IgD-negative memory B cell (primary cell): ENCODE results near the gene SLX4. TPM values are rescaled to one million over a fixed set of nuclear protein-coding genes. Genes with fewer than 3 reads are reported as not detected.

Source experiments
- H3K27ac Mint-ChIP-seq, 3 donors: one replicate each; pipeline ENCODE4 v1.8.0; 2020 to 2022; ENCODE audit warnings: mild to moderate bottlenecking in 3 of 3, mixed read lengths in 3 of 3, moderate library complexity in 1 of 3
- H3K27me3 Mint-ChIP-seq: one replicate; pipeline ENCODE4 v1.8.0; 2021; ENCODE audit warnings: mixed read lengths
- H3K36me3 Mint-ChIP-seq: one replicate; pipeline ENCODE4 v1.8.0; 2020; ENCODE audit warnings: mild to moderate bottlenecking, mixed read lengths
- H3K4me1 Mint-ChIP-seq, 3 donors: one replicate each; pipeline ENCODE4 v1.8.0; 2020 to 2022; ENCODE audit warnings: mixed read lengths in 3 of 3, mild to moderate bottlenecking in 1 of 3
- H3K4me3 Mint-ChIP-seq, 4 donors: one replicate each; pipeline ENCODE4 v1.8.0; 2020 to 2022; ENCODE audit warnings: mild to moderate bottlenecking in 4 of 4, mixed read lengths in 4 of 4, moderate library complexity in 3 of 4
- H3K9me3 Mint-ChIP-seq, 3 donors: one replicate each; pipeline ENCODE4 v1.8.0; 2020 to 2021; ENCODE audit warnings: mixed read lengths in 3 of 3, mild to moderate bottlenecking in 1 of 3
- polyA plus RNA-seq: library from polyadenylated mRNA; unstranded; fragments of 300-500 nt; fragmentation: Illumina TruSeq; gene quantifications from one replicate; pipeline ENCODE4 v1.2.3, GENCODE V29; 2021

The SLX4 gene
- polyA plus RNA-seq, 1 donor from 2014 or later = 1.4 TPM

DNA sequence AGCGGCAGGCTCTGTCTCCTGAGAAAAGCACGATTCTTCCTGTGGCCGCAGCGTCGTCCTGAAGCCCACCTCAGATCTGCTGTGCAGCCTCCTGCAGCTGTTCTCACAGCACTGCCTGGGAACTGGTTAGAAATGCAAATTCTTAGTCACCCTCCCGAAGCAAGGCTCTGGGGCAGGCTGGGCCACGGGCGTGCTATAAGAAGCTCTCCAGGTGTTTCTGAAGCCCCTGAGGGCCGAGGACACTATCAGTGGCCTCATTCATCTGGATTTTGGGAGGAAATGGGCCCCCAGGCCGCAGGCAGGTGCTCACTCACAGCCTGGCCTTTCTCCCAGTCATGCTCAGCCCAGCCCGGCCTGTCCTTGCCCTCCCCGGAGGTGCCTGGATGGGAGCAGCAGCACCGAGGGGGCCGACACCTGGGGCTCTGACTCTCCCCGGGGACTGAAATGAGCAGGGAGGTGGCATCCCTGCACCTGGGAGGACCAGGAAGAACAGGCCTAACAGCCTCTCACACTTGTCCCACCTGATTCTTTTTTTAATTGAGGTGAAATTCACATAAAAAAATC lies 23.8 kb downstream of the SLX4 start:
- peaks cover 17 to 19% (median 19%) of the 10 kb centered on the region in 3 donors for H3K4me1 Mint-ChIP-seq

DNA sequence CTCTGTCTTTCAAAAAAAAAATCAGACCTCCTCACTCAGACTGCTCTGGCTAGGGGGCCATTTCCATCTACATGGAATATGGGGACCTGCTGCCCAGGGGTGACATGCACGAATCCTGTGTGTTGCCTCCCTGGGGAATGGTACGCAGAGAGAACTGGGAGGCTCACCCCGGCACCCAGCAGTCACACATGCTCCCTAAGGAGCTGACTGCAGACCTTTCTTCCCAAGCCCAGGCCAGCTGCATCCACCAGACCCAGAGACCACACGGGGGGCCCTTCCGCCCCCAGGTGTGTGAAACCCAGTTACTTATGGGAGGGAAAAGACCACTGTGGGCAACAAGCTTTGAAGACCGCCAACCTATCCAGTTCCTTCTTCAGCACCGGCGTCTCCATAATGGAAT lies 27.0 kb downstream of the SLX4 start:
- H3K4me1 Mint-ChIP-seq = peaks cover 30 to 31% (median 30%) of the 10 kb centered on the region in 3 donors
- H3K27me3 Mint-ChIP-seq = no peaks in the 10 kb centered on the region
- peaks cover 2% of the 10 kb centered on the region for H3K36me3 Mint-ChIP-seq
- H3K4me3 Mint-ChIP-seq = no peak overlapping the region
- no peak overlapping the region for H3K27ac Mint-ChIP-seq
- no peaks in the 10 kb centered on the region for H3K9me3 Mint-ChIP-seq

More for the DNA sequence above, 23.8 kb downstream of the SLX4 start:
- Mint-ChIP-seq H3K27ac (peak overlapping the region; percentile 22 to 83 (median 62)), H3K27me3 (no peaks in the 10 kb centered on the region), H3K4me3 (peak overlapping the region in 2 of 4 donors; percentile 79 to 90), H3K36me3 (peaks cover 2% of the 10 kb centered on the region), H3K9me3 (no peaks in the 10 kb centered on the region)

DNA sequence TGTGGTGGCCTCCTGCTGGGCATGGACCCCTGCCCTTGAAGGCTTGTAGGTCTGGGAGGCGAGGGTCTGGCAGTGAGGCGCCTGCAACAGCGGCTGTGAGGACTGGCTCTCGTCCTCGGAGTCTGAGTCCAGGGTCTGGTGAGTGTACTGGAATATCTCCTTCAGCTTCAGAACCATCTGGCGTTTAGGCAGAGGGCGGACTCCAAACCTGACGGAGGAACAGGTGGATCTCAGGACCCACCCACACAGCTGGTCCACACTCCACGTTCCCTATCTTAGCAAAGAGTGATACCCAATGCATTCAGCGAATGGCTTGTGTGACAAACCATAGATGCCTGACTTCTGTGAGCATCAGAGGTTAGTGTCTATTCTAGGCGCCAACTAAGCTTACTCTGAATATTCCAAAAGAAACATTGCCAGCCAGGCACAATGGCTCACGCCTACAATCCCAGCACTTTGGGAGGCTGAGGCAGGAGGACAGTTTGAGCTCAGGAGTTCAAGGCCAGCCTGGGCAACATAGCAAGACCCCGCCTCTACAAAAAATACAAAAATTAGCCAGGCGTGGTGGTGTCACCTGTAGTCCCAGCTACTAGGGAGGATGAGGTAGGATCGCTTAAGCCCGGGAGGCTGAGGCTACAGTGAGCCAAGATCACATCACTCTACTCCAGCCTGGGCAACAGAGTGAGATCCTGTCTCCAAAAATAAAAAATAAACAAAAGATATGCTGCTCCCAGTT lies 27.9 kb downstream of the SLX4 start:
- peak overlapping the region in 1 of 3 donors; percentile 39 for H3K27ac Mint-ChIP-seq
- H3K36me3 Mint-ChIP-seq = peaks cover 2% of the 10 kb centered on the region
- no peaks in the 10 kb centered on the region for H3K9me3 Mint-ChIP-seq
- peaks cover 33 to 34% (median 34%) of the 10 kb centered on the region in 3 donors for H3K4me1 Mint-ChIP-seq
- H3K27me3 Mint-ChIP-seq = no peaks in the 10 kb centered on the region
- no peak overlapping the region for H3K4me3 Mint-ChIP-seq

DNA sequence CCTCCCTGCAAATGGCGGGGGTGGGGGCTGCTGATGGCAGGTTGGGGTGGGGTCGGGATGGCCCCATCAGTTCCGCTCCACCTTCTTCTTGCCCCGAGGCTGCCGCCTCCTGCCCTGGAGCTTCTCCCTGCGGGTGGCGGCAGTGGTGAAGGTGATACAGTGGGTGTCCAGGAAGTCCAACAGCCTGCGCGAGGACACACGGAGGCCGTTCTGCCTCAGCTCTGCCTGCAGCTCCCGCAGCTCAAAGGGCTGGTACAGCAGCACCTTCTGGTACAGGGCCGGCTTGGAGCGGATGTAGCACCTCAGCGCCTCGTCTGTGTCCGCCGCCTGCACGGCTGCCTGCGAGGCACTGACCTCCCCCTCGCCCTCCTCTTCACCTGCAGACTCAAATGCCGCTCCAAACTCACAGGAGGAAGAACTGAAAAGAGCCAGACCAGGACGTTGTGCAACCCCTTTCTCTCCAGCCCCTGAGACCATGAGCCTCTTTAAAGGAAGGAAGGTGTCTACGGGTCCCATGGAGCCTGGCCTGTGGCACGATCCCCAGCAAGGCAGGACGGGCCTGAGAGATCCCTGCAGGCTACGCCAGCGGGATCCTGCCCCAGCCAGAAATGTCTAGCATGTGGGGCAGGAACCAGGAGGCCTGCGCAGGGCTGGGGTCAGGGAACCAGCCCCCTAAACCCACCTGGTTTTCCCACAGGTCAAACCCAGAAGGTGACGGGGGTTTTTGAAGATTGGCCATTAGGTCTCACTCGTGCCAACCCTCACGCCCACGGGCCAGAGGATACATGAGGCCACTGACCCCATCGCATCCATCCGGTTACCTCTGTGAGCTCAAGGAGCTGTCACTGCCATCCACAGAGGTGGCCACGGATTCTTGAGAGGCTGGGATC lies 28.9 kb downstream of the SLX4 start:
- H3K4me3 Mint-ChIP-seq = no peak overlapping the region
- H3K4me1 Mint-ChIP-seq = peaks cover 31 to 33% (median 33%) of the 10 kb centered on the region in 3 donors
- H3K36me3 Mint-ChIP-seq = peaks cover 2% of the 10 kb centered on the region
- H3K27me3 Mint-ChIP-seq = no peaks in the 10 kb centered on the region
- H3K9me3 Mint-ChIP-seq = no peaks in the 10 kb centered on the region
- H3K27ac Mint-ChIP-seq = no peak overlapping the region

DNA sequence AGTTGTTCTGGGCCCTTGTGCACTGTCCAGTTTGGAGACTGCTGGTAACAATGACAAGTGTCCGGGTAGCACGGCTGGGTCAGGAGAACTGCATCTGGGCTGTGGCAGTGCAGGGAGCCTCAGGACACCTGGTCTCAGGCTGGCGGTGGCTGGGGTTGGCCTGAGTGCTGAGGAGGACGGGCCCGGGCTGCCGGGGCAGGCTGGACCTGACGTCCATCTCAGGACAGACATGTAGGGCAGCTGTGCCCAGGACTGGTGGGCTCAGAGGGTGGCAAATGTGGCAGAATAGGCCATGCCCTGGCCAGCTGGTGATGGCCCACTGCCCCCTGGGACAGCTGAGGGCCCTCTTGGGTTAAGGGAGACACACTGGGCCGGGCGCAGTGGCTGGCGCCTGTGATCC lies 30.0 kb downstream of the SLX4 start:
- Mint-ChIP-seq H3K27ac (peak overlapping the region in 1 of 3 donors; percentile 93), H3K9me3 (no peaks in the 10 kb centered on the region), H3K27me3 (no peaks in the 10 kb centered on the region), H3K36me3 (peaks cover 2% of the 10 kb centered on the region), H3K4me1 (peaks cover 25 to 30% (median 26%) of the 10 kb centered on the region in 3 donors), H3K4me3 (peak overlapping the region in 1 of 4 donors; percentile 78)

DNA sequence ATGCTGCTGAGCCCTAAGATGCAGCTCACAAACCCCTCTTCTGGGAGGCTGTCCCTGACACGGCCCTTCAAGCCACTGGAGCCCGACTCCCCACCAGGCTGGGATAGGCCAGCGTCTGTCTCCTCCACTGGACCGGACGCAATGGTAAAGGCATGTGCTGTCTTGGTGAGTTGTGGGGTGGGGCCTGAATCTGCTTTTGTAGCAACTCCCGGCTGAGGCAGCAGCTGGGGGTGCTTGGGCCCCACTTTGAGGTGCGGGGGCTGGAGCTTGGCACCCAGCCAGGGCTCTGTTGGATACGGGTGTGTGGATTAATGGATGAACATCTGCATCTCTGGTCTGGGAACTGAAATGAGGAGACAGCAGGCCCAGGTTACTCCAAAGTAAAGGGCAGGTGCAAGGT lies 30.7 kb downstream of the SLX4 start:
- peaks cover 2% of the 10 kb centered on the region for H3K36me3 Mint-ChIP-seq
- no peaks in the 10 kb centered on the region for H3K9me3 Mint-ChIP-seq
- H3K27me3 Mint-ChIP-seq = no peaks in the 10 kb centered on the region
- peaks cover 23 to 28% (median 23%) of the 10 kb centered on the region in 3 donors for H3K4me1 Mint-ChIP-seq
- H3K27ac Mint-ChIP-seq = peak overlapping the region; percentile 40 to 93 (median 92)
- peak overlapping the region in 2 of 4 donors; percentile 43 to 78 for H3K4me3 Mint-ChIP-seq

DNA sequence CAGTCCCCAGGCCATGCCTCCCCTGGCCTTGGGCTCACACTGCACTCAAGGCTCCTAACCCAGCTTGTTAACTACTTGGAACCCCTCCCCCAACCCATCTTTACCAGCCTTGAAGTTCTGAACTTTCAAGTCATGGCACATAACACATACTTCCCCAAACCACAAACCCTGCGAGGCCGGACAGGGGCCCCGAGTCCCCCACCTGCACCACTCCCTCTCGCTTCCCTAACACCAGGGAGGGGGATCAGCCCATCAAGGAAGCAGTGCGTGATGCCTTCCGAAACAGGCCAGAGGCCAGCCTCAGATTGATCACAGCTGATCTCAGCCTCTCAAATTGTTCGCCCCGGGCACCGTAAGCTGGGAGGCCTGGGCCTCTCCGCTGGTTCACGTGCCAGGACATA lies 31.2 kb downstream of the SLX4 start:
- Mint-ChIP-seq H3K4me3 (peak overlapping the region in 3 of 4 donors; percentile 60 to 81 (median 78)), H3K27ac (peak overlapping the region; percentile 40 to 92 (median 77)), H3K9me3 (no peaks in the 10 kb centered on the region), H3K36me3 (peaks cover 2% of the 10 kb centered on the region), H3K4me1 (peaks cover 25 to 31% (median 26%) of the 10 kb centered on the region in 3 donors), H3K27me3 (no peaks in the 10 kb centered on the region)

DNA sequence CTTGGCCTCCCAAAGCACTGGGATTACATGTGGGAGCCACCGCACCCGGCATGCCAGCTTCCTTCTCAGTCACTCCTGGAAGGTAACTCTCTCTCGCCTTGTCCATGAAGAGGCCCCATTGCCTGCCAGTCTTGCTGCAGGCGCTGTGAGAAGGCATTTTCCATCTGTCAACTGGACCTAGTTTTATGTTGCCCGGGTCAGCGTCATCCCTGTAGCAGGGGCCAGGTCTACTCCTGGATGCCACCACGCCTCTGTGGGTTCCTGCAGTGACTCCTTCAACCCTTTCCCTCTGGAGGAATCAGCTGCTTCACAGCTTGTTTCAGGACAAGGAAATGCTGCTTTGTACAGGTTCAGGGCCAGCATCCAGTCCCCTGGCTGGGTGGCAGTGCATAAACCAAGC lies 31.6 kb downstream of the SLX4 start:
- Mint-ChIP-seq H3K9me3 (no peaks in the 10 kb centered on the region), H3K27me3 (no peaks in the 10 kb centered on the region), H3K27ac (peak overlapping the region; percentile 40 to 92 (median 77)), H3K4me1 (peaks cover 25 to 31% (median 29%) of the 10 kb centered on the region in 3 donors), H3K36me3 (peaks cover 2% of the 10 kb centered on the region), H3K4me3 (peak overlapping the region in 3 of 4 donors; percentile 68 to 81 (median 78))

DNA sequence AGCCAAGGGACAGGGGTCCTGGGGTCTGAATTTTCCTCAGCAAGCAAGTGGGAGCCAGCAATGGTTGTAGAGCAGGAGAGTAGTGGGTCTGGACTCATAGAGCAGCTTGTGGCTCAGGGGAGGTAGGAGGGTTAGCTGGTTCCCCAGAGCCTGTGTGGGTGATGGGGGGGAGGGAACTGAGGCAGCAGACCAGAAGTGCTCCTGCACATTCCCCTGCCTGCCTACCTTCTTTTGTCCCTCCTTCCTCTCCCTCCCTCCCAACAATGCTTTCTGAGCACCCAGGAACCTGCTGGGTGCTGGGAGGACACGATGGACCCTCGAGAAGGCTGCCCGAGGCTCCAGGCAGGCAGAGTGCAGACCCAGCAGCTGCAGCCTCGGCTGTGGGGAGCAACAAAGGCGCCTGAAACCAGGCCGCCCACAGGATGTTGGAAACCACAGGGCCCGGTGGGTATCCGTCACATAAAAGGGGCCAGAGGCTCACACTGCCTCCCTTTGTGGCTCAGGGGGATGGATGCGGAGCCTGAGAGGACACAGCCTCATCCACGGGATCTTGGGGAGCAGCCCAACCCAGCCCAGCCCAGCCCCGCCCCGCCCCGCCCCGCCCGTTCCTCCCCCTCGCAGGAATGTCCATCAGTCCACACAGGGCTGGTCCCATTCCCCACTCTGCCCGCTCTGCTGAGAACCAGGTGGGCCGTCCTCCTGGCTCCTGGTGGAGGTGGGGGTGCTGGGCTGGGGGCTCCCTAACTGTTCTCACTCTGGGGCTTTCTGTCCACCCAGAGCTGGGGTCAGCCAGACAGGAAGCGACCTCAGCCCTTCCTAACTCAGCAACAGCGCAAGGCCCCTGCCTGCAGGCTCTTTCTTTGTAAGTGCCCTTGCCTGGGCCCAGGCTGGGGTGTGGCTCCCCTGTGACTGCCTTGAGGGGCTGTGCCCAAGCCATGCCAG lies 32.5 kb downstream of the SLX4 start:
- H3K9me3 Mint-ChIP-seq = no peaks in the 10 kb centered on the region
- peak overlapping the region; percentile 40 to 92 (median 77) for H3K27ac Mint-ChIP-seq
- peaks cover 2% of the 10 kb centered on the region for H3K36me3 Mint-ChIP-seq
- peak overlapping the region; percentile 78 to 96 (median 92) for H3K4me3 Mint-ChIP-seq
- H3K4me1 Mint-ChIP-seq = peaks cover 25 to 31% (median 29%) of the 10 kb centered on the region in 3 donors
- no peaks in the 10 kb centered on the region for H3K27me3 Mint-ChIP-seq

DNA sequence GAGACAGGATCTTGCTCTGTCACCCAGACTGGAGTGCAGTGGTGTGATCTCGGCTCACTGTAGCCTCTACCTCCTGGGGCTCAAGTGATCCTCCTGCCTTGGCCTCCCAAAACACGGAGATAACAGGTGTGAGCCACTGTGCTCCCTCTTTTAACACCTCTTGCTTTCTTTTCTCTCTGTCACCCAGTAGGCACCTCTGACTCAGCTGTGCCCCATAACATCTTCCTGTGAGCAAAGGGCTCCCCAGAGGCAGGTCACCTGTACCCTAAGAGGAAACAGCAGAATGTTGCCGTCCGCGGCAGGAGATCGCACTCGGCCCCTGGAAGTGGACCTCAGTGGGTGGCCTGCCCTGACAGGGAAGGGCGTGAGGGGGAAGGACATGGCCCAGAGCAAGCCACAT lies 33.3 kb downstream of the SLX4 start:
- H3K9me3 Mint-ChIP-seq = no peaks in the 10 kb centered on the region
- H3K27me3 Mint-ChIP-seq = no peaks in the 10 kb centered on the region
- H3K36me3 Mint-ChIP-seq = peaks cover 2% of the 10 kb centered on the region
- H3K27ac Mint-ChIP-seq = peak overlapping the region; percentile 40 to 92 (median 77)
- H3K4me3 Mint-ChIP-seq = peak overlapping the region; percentile 78 to 96 (median 92)
- H3K4me1 Mint-ChIP-seq = peaks cover 25 to 33% (median 31%) of the 10 kb centered on the region in 3 donors

DNA sequence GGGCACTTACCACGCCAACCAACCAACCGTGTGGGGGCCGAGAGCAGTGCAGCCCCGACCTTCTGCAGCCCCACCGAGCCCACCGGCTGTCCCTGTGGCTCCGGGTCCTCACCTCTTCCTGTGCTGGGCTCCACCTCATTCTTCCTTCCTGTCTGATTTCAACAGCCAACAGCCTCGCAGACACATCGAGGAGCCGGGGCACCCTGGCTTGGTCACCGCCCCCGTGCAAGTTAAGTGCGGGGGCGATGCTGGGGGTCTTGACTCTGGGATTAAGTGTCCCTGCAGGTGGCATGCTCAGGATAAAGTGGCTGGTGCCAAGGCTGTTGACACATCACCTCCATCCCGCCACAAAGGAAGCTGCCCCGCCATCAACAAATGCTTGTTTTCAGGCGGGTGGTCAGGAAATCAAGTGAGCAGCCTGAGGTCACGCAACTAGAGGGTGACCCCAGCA lies 34.1 kb downstream of the SLX4 start, which contains the start of gene NLRC3:
TSS of gene NLRC3 (minus strand) at position 102 of the 451 bp plus-strand sequence. CDS start 12,367 bp downstream, outside the sequence.
- Mint-ChIP-seq H3K4me3 (peak within 1 kb of the TSS; percentile 96 to 99 (median 98)), H3K27ac (peak within 1 kb of the TSS; percentile 91 to 98 (median 92)), H3K4me1 (peaks cover 25 to 33% (median 31%) of the 10 kb centered on the region in 3 donors), H3K36me3 (peaks cover 2% of the 10 kb centered on the region), H3K9me3 (no peaks in the 10 kb centered on the region), H3K27me3 (no peaks in the 10 kb centered on the region)

DNA sequence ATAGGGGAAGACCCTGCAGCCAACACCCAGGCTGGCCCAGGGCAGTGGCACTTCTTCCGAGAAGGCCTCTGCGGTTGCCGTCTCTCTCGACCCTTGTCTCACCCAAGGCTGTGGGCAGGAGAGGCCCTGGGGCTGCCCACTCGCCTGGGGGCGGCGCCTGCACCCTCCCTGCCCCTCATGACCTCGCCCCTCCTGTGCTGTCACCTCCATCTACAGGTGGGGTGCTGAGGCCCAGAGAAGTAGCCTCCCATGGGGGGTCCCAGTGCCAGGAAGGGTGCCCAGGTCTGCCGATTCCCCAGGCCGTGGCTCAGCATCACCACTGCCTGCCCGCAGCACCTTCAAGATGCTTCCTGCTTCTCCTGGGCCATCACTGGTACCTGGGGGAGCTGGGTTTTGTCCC lies 35.2 kb downstream of the SLX4 start:
- Mint-ChIP-seq H3K27ac (peak overlapping the region; percentile 86 to 98 (median 91)), H3K27me3 (no peaks in the 10 kb centered on the region), H3K4me3 (peak overlapping the region; percentile 96 to 99 (median 98)), H3K4me1 (peaks cover 27 to 35% (median 34%) of the 10 kb centered on the region in 3 donors), H3K36me3 (no peaks in the 10 kb centered on the region), H3K9me3 (no peaks in the 10 kb centered on the region)

DNA sequence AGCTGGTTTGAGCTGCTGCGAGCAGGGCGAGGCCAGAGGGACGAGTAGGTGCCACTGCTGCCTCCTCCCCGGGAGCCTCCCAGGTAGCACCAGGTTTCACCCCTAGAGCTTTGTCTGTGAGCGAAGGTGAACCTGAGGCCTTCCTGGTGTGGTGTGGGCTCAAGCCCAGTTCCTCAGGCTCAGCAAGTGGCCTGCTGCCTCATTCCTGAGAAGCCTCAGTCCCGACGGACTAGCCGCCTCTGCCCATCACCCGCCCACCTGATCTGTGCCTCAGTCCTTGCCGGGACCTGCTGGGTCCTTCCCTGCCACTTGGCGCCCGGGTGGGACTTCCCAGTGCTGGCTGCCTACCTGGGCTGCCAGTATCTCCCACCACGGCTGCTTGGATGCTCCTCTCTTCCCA lies 35.9 kb downstream of the SLX4 start:
- H3K27ac Mint-ChIP-seq = peak overlapping the region; percentile 51 to 93 (median 64)
- H3K27me3 Mint-ChIP-seq = no peaks in the 10 kb centered on the region
- H3K4me3 Mint-ChIP-seq = peak overlapping the region; percentile 96 to 99 (median 98)
- H3K9me3 Mint-ChIP-seq = peaks cover 0 to 3% (median 2%) of the 10 kb centered on the region in 3 donors
- peaks cover 25 to 34% (median 34%) of the 10 kb centered on the region in 3 donors for H3K4me1 Mint-ChIP-seq
- H3K36me3 Mint-ChIP-seq = peaks cover under 1% of the 10 kb centered on the region
